Measurements from ENCODE around the gene EDN1.

GRCh38 chr6:12250383-12250770, 39.8 kb upstream of the EDN1 start:
- TF ChIP-seq, protein P1, sequence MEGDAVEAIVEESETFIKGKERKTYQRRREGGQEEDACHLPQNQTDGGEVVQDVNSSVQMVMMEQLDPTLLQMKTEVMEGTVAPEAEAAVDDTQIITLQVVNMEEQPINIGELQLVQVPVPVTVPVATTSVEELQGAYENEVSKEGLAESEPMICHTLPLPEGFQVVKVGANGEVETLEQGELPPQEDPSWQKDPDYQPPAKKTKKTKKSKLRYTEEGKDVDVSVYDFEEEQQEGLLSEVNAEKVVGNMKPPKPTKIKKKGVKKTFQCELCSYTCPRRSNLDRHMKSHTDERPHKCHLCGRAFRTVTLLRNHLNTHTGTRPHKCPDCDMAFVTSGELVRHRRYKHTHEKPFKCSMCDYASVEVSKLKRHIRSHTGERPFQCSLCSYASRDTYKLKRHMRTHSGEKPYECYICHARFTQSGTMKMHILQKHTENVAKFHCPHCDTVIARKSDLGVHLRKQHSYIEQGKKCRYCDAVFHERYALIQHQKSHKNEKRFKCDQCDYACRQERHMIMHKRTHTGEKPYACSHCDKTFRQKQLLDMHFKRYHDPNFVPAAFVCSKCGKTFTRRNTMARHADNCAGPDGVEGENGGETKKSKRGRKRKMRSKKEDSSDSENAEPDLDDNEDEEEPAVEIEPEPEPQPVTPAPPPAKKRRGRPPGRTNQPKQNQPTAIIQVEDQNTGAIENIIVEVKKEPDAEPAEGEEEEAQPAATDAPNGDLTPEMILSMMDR (IDR thresholded peaks at IDR 0.05), result no peak
- no peak for TF ChIP-seq POLR2A (IDR thresholded peaks at IDR 0.05)
- TF ChIP-seq POLR2AphosphoS5 (IDR thresholded peaks at IDR 0.05), result no peak
